DND-41 (cell line): ENCODE results near the gene HDAC6.

Source experiments
- EZH2 ChIP-seq: IDR thresholded peaks from 3 replicates; pipeline ENCODE4 v1.6.1; 2012; ENCODE audit warnings: borderline replicate concordance, low read depth, mild to moderate bottlenecking, moderate library complexity, low read length, inconsistent platforms; ENCODE audit not compliant: severe bottlenecking
- TF ChIP-seq, protein P1 (sequence below): IDR thresholded peaks from 2 replicates; pipeline ENCODE4 v1.5.1; 2012; ENCODE audit warnings: borderline replicate concordance, low read length, moderate library complexity, mild to moderate bottlenecking; ENCODE audit not compliant: poor library complexity, severe bottlenecking; ENCODE audit errors: extremely low read depth

DNA sequence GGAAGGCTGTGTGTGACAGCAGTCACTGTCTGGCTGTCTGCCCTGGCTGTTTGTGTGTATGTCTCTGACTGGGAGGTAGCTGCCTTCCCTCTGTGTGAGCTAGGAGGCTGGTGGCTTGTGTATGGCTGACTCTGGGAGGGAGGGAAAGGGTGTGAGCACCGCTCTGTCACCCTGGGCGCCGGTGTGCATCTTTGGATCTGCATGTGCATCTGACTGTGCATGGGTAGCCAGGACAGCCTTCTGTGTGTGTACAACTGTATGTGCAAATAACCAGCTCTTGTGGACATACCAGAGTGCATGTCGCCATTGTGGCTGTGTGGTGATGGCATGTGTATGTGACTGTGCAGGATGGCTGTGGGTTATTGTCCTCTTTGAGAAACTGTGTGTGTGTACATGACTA, 17.0 kb downstream of the HDAC6 start:
- TF ChIP-seq, protein P1, sequence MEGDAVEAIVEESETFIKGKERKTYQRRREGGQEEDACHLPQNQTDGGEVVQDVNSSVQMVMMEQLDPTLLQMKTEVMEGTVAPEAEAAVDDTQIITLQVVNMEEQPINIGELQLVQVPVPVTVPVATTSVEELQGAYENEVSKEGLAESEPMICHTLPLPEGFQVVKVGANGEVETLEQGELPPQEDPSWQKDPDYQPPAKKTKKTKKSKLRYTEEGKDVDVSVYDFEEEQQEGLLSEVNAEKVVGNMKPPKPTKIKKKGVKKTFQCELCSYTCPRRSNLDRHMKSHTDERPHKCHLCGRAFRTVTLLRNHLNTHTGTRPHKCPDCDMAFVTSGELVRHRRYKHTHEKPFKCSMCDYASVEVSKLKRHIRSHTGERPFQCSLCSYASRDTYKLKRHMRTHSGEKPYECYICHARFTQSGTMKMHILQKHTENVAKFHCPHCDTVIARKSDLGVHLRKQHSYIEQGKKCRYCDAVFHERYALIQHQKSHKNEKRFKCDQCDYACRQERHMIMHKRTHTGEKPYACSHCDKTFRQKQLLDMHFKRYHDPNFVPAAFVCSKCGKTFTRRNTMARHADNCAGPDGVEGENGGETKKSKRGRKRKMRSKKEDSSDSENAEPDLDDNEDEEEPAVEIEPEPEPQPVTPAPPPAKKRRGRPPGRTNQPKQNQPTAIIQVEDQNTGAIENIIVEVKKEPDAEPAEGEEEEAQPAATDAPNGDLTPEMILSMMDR: no peak
- TF ChIP-seq EZH2: no peak
